Measurements from ENCODE around the gene CNTNAP2.

The CNTNAP2 gene

GRCh38 chr7:148218603-148219002 lies 2102.0 kb downstream of the CNTNAP2 start:
- Histone ChIP-seq H3K27me3 (ENCODE audit: insufficient read depth, insufficient read length) (no peaks in the 10 kb centered on the region), H3K4me1 (ENCODE audit: insufficient read depth, insufficient read length) (no peaks in the 10 kb centered on the region), H3K9me3 (ENCODE audit: insufficient read depth, low read length) (no peaks in the 10 kb centered on the region), H3K9ac (ENCODE audit: insufficient read length, low read depth) (no peak overlapping the region), H3K36me3 (ENCODE audit: insufficient read depth, insufficient read length, low read length) (no peaks in the 10 kb centered on the region), H3K4me3 (ENCODE audit: insufficient read length, low read depth) (no peak overlapping the region)
- no peak for DNase-seq (ENCODE audit: low read depth, low spot score)
- TF ChIP-seq SUZ12 (IDR thresholded peaks at IDR 0.05; ENCODE audit: extremely low read depth, insufficient read depth, insufficient read length) (no peak), YY1 (IDR thresholded peaks at IDR 0.05; ENCODE audit: insufficient read depth, insufficient read length) (no peak), ZNF274 (IDR thresholded peaks at IDR 0.05; ENCODE audit: low read depth, low read length) (no peak)

DNA sequence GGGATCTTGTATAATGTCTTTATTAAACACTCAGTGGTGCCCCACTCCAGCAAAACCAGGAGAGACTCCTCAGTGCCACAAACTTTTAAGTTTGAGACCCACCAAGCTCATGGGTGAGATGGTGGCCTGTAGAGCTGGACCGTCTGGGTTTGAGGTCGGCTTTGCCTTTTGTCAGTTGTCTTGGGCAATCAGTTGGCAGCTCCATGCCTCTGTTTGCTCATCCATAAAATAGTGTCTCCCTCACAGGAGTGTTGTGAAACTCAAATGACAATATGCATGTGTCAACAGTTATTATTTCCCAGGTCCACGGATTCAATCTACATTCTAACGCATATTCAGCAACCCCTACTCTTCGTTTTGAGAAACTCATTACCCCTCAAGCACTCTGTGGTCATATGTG lies 2106.1 kb downstream of the CNTNAP2 start:
- TF ChIP-seq YY1 (IDR thresholded peaks at IDR 0.05; ENCODE audit: insufficient read depth, insufficient read length) (no peak), ZNF274 (IDR thresholded peaks at IDR 0.05; ENCODE audit: low read depth, low read length) (no peak), SUZ12 (IDR thresholded peaks at IDR 0.05; ENCODE audit: extremely low read depth, insufficient read depth, insufficient read length) (no peak)
- H3K4me1 ChIP-seq (ENCODE audit: insufficient read depth, insufficient read length), result no peaks in the 10 kb centered on the region
- no peaks in the 10 kb centered on the region for H3K9me3 ChIP-seq (ENCODE audit: insufficient read depth, low read length)
- H3K36me3 ChIP-seq (ENCODE audit: insufficient read depth, insufficient read length, low read length), result no peaks in the 10 kb centered on the region
- H3K4me3 ChIP-seq (ENCODE audit: insufficient read length, low read depth), result no peak overlapping the region
- no peak overlapping the region for H3K9ac ChIP-seq (ENCODE audit: insufficient read length, low read depth)
- no peak for DNase-seq (ENCODE audit: low read depth, low spot score)
- H3K27me3 ChIP-seq (ENCODE audit: insufficient read depth, insufficient read length), result no peaks in the 10 kb centered on the region

DNA sequence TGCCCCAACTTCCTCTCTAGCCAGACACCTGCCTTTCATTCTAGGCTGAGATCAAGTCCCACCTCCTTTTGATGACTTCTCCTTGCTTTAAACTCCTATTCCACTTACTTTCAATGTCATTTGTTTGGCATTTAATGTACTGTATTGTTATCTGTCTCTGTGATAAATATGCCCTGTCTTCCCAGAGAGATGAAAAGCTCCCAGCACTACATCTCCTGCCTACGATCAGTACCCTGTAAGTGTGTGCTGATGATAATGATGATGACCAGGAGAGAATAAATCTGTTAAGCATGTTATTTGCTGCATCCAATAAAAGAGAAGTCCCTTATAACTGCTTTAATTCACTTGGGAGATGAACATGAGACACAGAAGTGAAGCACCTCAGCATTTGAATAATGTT lies 2106.6 kb downstream of the CNTNAP2 start:
- Histone ChIP-seq H3K9me3 (ENCODE audit: insufficient read depth, low read length) (no peaks in the 10 kb centered on the region), H3K36me3 (ENCODE audit: insufficient read depth, insufficient read length, low read length) (no peaks in the 10 kb centered on the region), H3K4me1 (ENCODE audit: insufficient read depth, insufficient read length) (no peaks in the 10 kb centered on the region), H3K9ac (ENCODE audit: insufficient read length, low read depth) (no peak overlapping the region), H3K27me3 (ENCODE audit: insufficient read depth, insufficient read length) (no peaks in the 10 kb centered on the region), H3K4me3 (ENCODE audit: insufficient read length, low read depth) (no peak overlapping the region)
- no peak for TF ChIP-seq ZNF274 (IDR thresholded peaks at IDR 0.05; ENCODE audit: low read depth, low read length)
- TF ChIP-seq YY1 (IDR thresholded peaks at IDR 0.05; ENCODE audit: insufficient read depth, insufficient read length), result no peak
- no peak for TF ChIP-seq SUZ12 (IDR thresholded peaks at IDR 0.05; ENCODE audit: extremely low read depth, insufficient read depth, insufficient read length)
- no peak for DNase-seq (ENCODE audit: low read depth, low spot score)

DNA sequence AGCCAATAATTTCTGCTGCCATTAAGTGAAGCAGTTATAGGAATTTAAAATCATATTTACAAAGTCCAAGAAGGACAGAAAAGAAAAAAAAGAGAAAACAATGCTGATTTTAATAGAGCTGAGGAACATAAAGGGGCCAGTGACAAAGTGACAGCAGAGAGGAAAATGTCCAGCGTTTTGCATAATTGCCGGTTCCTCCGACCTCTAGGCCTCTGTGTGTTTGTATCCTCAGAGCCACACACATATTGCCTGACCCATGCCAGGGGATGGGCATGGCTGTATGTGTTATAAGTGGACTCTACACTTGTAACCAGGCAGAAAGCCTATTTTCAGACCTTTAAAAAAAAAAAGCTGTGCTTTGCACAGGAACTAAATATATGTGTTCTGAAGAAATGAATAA lies 2107.1 kb downstream of the CNTNAP2 start:
- H3K4me3 ChIP-seq (ENCODE audit: insufficient read length, low read depth), result no peak overlapping the region
- H3K27me3 ChIP-seq (ENCODE audit: insufficient read depth, insufficient read length), result no peaks in the 10 kb centered on the region
- TF ChIP-seq SUZ12 (IDR thresholded peaks at IDR 0.05; ENCODE audit: extremely low read depth, insufficient read depth, insufficient read length) (no peak), ZNF274 (IDR thresholded peaks at IDR 0.05; ENCODE audit: low read depth, low read length) (no peak), YY1 (IDR thresholded peaks at IDR 0.05; ENCODE audit: insufficient read depth, insufficient read length) (no peak)
- no peak overlapping the region for H3K9ac ChIP-seq (ENCODE audit: insufficient read length, low read depth)
- no peak for DNase-seq (ENCODE audit: low read depth, low spot score)
- H3K4me1 ChIP-seq (ENCODE audit: insufficient read depth, insufficient read length), result no peaks in the 10 kb centered on the region
- H3K36me3 ChIP-seq (ENCODE audit: insufficient read depth, insufficient read length, low read length), result no peaks in the 10 kb centered on the region
- no peaks in the 10 kb centered on the region for H3K9me3 ChIP-seq (ENCODE audit: insufficient read depth, low read length)

DNA sequence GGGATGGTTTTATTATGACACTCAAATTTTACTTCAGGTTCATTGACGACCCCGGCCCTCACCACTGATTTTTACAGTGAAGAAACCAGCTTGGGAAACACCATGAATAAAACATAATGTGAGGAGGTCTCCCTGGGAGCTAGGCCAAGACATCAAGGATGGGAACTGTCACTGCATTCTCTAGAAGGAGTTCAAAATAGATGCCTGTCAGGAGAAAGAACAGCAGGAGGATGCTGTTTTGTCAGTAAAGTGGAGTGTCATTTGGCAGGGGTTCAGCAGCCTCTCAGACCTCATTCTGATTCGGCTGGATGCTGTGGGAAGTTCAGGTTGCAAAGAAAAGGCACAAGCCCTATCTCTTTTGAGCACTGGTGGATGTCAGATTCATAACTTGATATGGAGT lies 2113.7 kb downstream of the CNTNAP2 start:
- Histone ChIP-seq H3K4me3 (ENCODE audit: insufficient read length, low read depth) (no peak overlapping the region), H3K36me3 (ENCODE audit: insufficient read depth, insufficient read length, low read length) (no peaks in the 10 kb centered on the region), H3K27me3 (ENCODE audit: insufficient read depth, insufficient read length) (no peaks in the 10 kb centered on the region), H3K9me3 (ENCODE audit: insufficient read depth, low read length) (no peaks in the 10 kb centered on the region), H3K9ac (ENCODE audit: insufficient read length, low read depth) (no peak overlapping the region), H3K4me1 (ENCODE audit: insufficient read depth, insufficient read length) (no peaks in the 10 kb centered on the region)
- TF ChIP-seq YY1 (IDR thresholded peaks at IDR 0.05; ENCODE audit: insufficient read depth, insufficient read length) (no peak), SUZ12 (IDR thresholded peaks at IDR 0.05; ENCODE audit: extremely low read depth, insufficient read depth, insufficient read length) (no peak), ZNF274 (IDR thresholded peaks at IDR 0.05; ENCODE audit: low read depth, low read length) (no peak)
- DNase-seq (ENCODE audit: low read depth, low spot score), result no peak

DNA sequence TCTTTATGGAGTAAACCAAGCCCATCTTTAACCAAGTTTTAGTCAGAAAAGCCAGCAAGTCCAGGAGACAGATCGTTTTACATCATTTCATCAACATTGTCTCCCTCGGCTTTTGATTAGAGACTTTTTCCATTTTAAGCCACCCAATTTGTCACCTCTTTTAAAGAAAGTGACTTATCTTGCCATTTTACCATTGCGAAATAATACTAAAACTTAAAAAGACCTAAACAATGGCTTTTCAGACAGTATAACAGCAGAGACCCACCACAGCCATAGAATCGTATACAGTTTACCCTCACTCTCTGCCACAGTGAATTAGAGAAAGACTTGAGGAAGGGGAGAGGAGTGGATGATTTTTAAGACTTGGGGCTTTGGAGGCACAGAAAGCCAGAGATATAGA lies 2114.3 kb downstream of the CNTNAP2 start:
- TF ChIP-seq ZNF274 (IDR thresholded peaks at IDR 0.05; ENCODE audit: low read depth, low read length) (no peak), YY1 (IDR thresholded peaks at IDR 0.05; ENCODE audit: insufficient read depth, insufficient read length) (no peak), SUZ12 (IDR thresholded peaks at IDR 0.05; ENCODE audit: extremely low read depth, insufficient read depth, insufficient read length) (no peak)
- no peaks in the 10 kb centered on the region for H3K27me3 ChIP-seq (ENCODE audit: insufficient read depth, insufficient read length)
- no peak overlapping the region for H3K9ac ChIP-seq (ENCODE audit: insufficient read length, low read depth)
- no peak for DNase-seq (ENCODE audit: low read depth, low spot score)
- H3K4me1 ChIP-seq (ENCODE audit: insufficient read depth, insufficient read length), result no peaks in the 10 kb centered on the region
- H3K4me3 ChIP-seq (ENCODE audit: insufficient read length, low read depth), result no peak overlapping the region
- no peaks in the 10 kb centered on the region for H3K36me3 ChIP-seq (ENCODE audit: insufficient read depth, insufficient read length, low read length)
- H3K9me3 ChIP-seq (ENCODE audit: insufficient read depth, low read length), result no peaks in the 10 kb centered on the region

- Histone ChIP-seq H3K4me1 (ENCODE audit: insufficient read depth, insufficient read length) (no peaks in the 10 kb centered on the region), H3K4me3 (ENCODE audit: insufficient read length, low read depth) (no peak overlapping the region), H3K9me3 (ENCODE audit: insufficient read depth, low read length) (no peaks in the 10 kb centered on the region), H3K27me3 (ENCODE audit: insufficient read depth, insufficient read length) (no peaks in the 10 kb centered on the region), H3K36me3 (ENCODE audit: insufficient read depth, insufficient read length, low read length) (no peaks in the 10 kb centered on the region), H3K9ac (ENCODE audit: insufficient read length, low read depth) (no peak overlapping the region)
- no peak for DNase-seq (ENCODE audit: low read depth, low spot score)
- no peak for TF ChIP-seq YY1 (IDR thresholded peaks at IDR 0.05; ENCODE audit: insufficient read depth, insufficient read length)
- no peak for TF ChIP-seq SUZ12 (IDR thresholded peaks at IDR 0.05; ENCODE audit: extremely low read depth, insufficient read depth, insufficient read length)
- no peak for TF ChIP-seq ZNF274 (IDR thresholded peaks at IDR 0.05; ENCODE audit: low read depth, low read length)
Observed at GRCh38 chr7:148232784-148233183, 2116.2 kb downstream of the CNTNAP2 start.

GRCh38 chr7:148234715-148235114 lies 2118.1 kb downstream of the CNTNAP2 start:
- Histone ChIP-seq H3K4me3 (ENCODE audit: insufficient read length, low read depth) (no peak overlapping the region), H3K9ac (ENCODE audit: insufficient read length, low read depth) (no peak overlapping the region), H3K9me3 (ENCODE audit: insufficient read depth, low read length) (no peaks in the 10 kb centered on the region), H3K27me3 (ENCODE audit: insufficient read depth, insufficient read length) (no peaks in the 10 kb centered on the region), H3K4me1 (ENCODE audit: insufficient read depth, insufficient read length) (no peaks in the 10 kb centered on the region), H3K36me3 (ENCODE audit: insufficient read depth, insufficient read length, low read length) (no peaks in the 10 kb centered on the region)
- TF ChIP-seq SUZ12 (IDR thresholded peaks at IDR 0.05; ENCODE audit: extremely low read depth, insufficient read depth, insufficient read length) (no peak), YY1 (IDR thresholded peaks at IDR 0.05; ENCODE audit: insufficient read depth, insufficient read length) (no peak), ZNF274 (IDR thresholded peaks at IDR 0.05; ENCODE audit: low read depth, low read length) (no peak)
- no peak for DNase-seq (ENCODE audit: low read depth, low spot score)
